Measurements from ENCODE around the gene PDS5A. TPM values are rescaled to one million over a fixed set of nuclear protein-coding genes. Genes with fewer than 3 reads are reported as not detected.
"Not testable (repeated sequence)": the region's sequence is repeated elsewhere in the genome, so short reads cannot be mapped to it uniquely, and the experiment has no call there.

PDS5A gene
- total RNA-seq, 1 experiment from 2014 or later, result 96.6 TPM

DNA sequence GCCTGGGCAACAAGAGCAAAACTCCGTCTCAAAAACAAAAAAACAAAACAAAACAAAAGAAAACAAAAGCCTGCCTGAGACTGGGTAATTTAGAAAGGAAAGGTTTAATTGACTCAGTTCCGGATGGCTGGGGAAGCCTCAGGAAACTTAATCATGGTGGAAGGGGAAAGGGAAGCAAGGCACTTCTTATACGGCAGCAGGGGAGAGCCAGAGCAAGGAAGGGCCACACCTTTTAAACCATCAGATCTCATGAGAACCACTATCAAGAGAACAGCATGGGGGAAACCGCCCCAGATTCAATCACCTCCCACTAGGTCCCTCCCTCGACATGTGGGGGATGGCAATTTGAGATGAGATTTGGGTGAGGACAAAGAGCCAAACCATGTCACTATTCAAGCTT is 157.5 kb downstream of the PDS5A start:
- H2AFZ ChIP-seq (ENCODE audit: low read length), result no peak overlapping the region

GRCh38 chr4:39818646-39819045 is 159.1 kb downstream of the PDS5A start:
- Histone ChIP-seq H3K9ac (ENCODE audit: low read length) (no peak overlapping the region), H3K27me3 (ENCODE audit: low read length) (no peaks in the 10 kb centered on the region), H4K20me1 (ENCODE audit: insufficient read depth, low read depth, low read length) (no peaks in the 10 kb centered on the region), H3K9me3 (ENCODE audit: low read length) (no peaks in the 10 kb centered on the region; the same call in 1 of the 2 replicates), H3K4me1 (ENCODE audit: low read length) (no peaks in the 10 kb centered on the region), H3K4me2 (ENCODE audit: low read depth, low read length, poor library complexity, severe bottlenecking) (no peak overlapping the region), H3K27ac (ENCODE audit: low read length) (no peak overlapping the region), H3K4me3 (ENCODE audit: low read length) (no peak overlapping the region), H3K36me3 (ENCODE audit: insufficient read depth, low read length) (peaks cover 9% of the 10 kb centered on the region; the same call in 1 of the 2 replicates), H3K79me2 (ENCODE audit: low read length) (0 out of 2 replicates have a peak, but pooled peaks cover 3% of the 10 kb centered on the region), H3K9me2 (replicated peaks; ENCODE audit: insufficient read depth, low read length) (no peaks in the 10 kb centered on the region), H2AFZ (ENCODE audit: low read length) (no peak overlapping the region)
- DNase-seq, result no peak

More for the DNA sequence above, 157.5 kb downstream of the PDS5A start:
- Histone ChIP-seq H3K9me2 (replicated peaks; ENCODE audit: insufficient read depth, low read length) (no peaks in the 10 kb centered on the region), H3K27me3 (ENCODE audit: low read length) (no peaks in the 10 kb centered on the region), H3K79me2 (ENCODE audit: low read length) (0 out of 2 replicates have a peak, but pooled peaks cover 3% of the 10 kb centered on the region), H3K9me3 (ENCODE audit: low read length) (no peaks in the 10 kb centered on the region), H3K4me2 (ENCODE audit: low read depth, low read length, poor library complexity, severe bottlenecking) (no peak overlapping the region), H3K27ac (ENCODE audit: low read length) (no peak overlapping the region), H3K4me3 (ENCODE audit: low read length) (no peak overlapping the region), H4K20me1 (ENCODE audit: insufficient read depth, low read depth, low read length) (no peaks in the 10 kb centered on the region), H3K36me3 (ENCODE audit: insufficient read depth, low read length) (peaks cover 16% of the 10 kb centered on the region; the same call in 1 of the 2 replicates), H3K9ac (ENCODE audit: low read length) (no peak overlapping the region), H3K4me1 (ENCODE audit: low read length) (no peaks in the 10 kb centered on the region)
- no peak for DNase-seq

DNA sequence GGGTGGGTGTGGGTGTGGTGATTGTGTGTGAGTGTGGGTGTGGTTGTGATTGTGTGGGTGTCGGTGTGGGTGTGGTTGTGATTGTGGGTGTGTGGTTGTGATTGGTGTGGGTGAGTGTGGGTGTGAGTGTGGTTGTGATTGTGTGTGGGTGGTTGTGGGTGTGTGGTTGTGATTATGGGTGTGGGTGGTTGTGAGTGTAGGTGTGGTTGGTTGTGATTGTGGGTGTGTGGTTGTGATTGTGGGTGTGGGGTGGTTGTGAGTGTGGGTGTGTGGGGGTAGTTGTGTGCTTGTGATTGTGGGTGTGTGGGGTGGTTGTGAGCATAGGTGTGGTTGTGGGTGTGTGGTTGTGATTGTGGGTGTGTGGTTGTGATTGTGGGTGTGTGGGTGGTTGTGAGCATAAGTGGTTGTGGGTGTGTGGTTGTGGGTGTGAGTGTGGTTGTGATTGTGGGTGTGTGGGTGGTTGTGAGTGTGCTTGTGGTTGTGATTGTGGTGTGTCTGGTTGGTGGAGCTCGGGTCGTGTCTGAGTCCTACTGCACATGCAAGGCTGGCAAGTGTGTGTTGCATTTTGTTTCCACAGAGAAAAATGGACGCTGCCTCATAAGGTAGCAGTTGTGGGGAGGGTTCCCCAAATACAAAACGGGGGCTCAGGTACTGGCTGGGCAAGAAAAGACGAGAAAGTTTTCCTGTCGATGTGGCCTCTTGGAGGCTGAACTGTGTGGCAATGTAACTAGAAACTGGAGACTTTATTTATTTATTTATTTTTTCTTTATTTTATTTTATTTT is 163.1 kb downstream of the PDS5A start:
- no peaks in the 10 kb centered on the region for H3K36me3 ChIP-seq (ENCODE audit: insufficient read depth, low read length)
- no peaks in the 10 kb centered on the region for H3K27me3 ChIP-seq (ENCODE audit: low read length)
- H3K4me3 ChIP-seq (ENCODE audit: low read length), result no peak overlapping the region
- no peak overlapping the region for H3K9ac ChIP-seq (ENCODE audit: low read length)
- H3K9me3 ChIP-seq (ENCODE audit: low read length), result no peaks in the 10 kb centered on the region; the same call in 1 of the 2 replicates
- H3K4me2 ChIP-seq (ENCODE audit: low read depth, low read length, poor library complexity, severe bottlenecking), result no peak overlapping the region
- H2AFZ ChIP-seq (ENCODE audit: low read length), result no peak overlapping the region
- no peaks in the 10 kb centered on the region for H3K4me1 ChIP-seq (ENCODE audit: low read length)
- H3K79me2 ChIP-seq (ENCODE audit: low read length), result no peaks in the 10 kb centered on the region
- H3K9me2 ChIP-seq (replicated peaks; ENCODE audit: insufficient read depth, low read length), result no peaks in the 10 kb centered on the region
- no peak overlapping the region for H3K27ac ChIP-seq (ENCODE audit: low read length)
- no peaks in the 10 kb centered on the region for H4K20me1 ChIP-seq (ENCODE audit: insufficient read depth, low read depth, low read length)
- DNase-seq, result no peak

DNA sequence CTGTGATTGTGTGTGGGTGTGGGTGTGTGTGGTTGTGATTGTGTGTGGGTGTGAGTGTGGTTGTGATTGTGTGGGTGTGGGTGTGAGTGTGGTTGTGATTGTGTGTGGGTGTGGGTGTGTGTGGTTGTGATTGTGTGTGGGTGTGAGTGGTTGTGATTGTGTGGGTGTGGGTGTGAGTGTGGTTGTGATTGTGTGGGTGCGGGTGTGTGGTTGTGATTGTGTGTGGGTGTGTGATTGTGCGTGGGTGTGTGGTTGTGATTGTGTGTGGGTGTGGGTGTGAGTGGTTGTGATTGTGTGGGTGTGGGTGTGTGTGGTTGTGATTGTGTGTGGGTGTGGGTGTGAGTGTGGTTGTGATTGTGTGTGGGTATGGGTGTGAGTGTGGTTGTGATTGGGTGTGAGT is 163.9 kb downstream of the PDS5A start:
- H3K9me2 ChIP-seq (replicated peaks; ENCODE audit: insufficient read depth, low read length); H3K27ac ChIP-seq (ENCODE audit: low read length); H3K9me3 ChIP-seq (ENCODE audit: low read length); H3K27me3 ChIP-seq (ENCODE audit: low read length); H3K4me2 ChIP-seq (ENCODE audit: low read depth, low read length, poor library complexity, severe bottlenecking); H2AFZ ChIP-seq (ENCODE audit: low read length); H4K20me1 ChIP-seq (ENCODE audit: insufficient read depth, low read depth, low read length); H3K36me3 ChIP-seq (ENCODE audit: insufficient read depth, low read length); H3K79me2 ChIP-seq (ENCODE audit: low read length); H3K9ac ChIP-seq (ENCODE audit: low read length); H3K4me3 ChIP-seq (ENCODE audit: low read length); H3K4me1 ChIP-seq (ENCODE audit: low read length); DNase-seq: not testable (repeated sequence)

DNA sequence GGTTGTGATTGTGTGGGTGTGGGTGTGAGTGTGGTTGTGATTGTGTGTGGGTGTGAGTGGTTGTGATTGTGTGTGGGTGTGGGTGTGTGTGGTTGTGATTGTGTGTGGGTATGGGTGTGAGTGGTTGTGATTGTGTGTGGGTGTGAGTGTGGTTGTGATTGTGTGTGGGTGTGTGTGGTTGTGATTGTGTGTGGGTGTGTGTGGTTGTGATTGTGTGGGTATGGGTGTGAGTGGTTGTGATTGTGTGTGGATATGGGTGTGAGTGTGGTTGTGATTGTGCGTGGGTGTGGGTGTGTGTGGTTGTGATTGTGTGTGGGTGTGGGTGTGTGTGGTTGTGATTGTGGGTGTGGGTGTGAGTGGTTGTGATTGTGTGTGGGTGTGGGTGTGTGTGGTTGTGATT is 164.7 kb downstream of the PDS5A start:
- not testable (repeated sequence) for H3K9me3 ChIP-seq (ENCODE audit: low read length)

GRCh38 chr4:39812500-39812899 is 165.2 kb downstream of the PDS5A start:
- Histone ChIP-seq H3K4me3 (ENCODE audit: low read length) (no peak overlapping the region), H2AFZ (ENCODE audit: low read length) (no peak overlapping the region), H3K4me1 (ENCODE audit: low read length) (no peaks in the 10 kb centered on the region), H4K20me1 (ENCODE audit: insufficient read depth, low read depth, low read length) (no peaks in the 10 kb centered on the region), H3K36me3 (ENCODE audit: insufficient read depth, low read length) (no peaks in the 10 kb centered on the region), H3K9ac (ENCODE audit: low read length) (no peak overlapping the region), H3K27ac (ENCODE audit: low read length) (no peak overlapping the region), H3K9me3 (ENCODE audit: low read length) (no peaks in the 10 kb centered on the region; the same call in 1 of the 2 replicates), H3K27me3 (ENCODE audit: low read length) (no peaks in the 10 kb centered on the region), H3K4me2 (ENCODE audit: low read depth, low read length, poor library complexity, severe bottlenecking) (no peak overlapping the region), H3K9me2 (replicated peaks; ENCODE audit: insufficient read depth, low read length) (no peaks in the 10 kb centered on the region), H3K79me2 (ENCODE audit: low read length) (no peaks in the 10 kb centered on the region)
- no peak for DNase-seq

More for the DNA sequence above, 164.7 kb downstream of the PDS5A start:
- not testable (repeated sequence) for DNase-seq; H3K4me3 ChIP-seq (ENCODE audit: low read length); H3K9me2 ChIP-seq (replicated peaks; ENCODE audit: insufficient read depth, low read length); H2AFZ ChIP-seq (ENCODE audit: low read length); H3K79me2 ChIP-seq (ENCODE audit: low read length); H3K4me2 ChIP-seq (ENCODE audit: low read depth, low read length, poor library complexity, severe bottlenecking); H4K20me1 ChIP-seq (ENCODE audit: insufficient read depth, low read depth, low read length); H3K4me1 ChIP-seq (ENCODE audit: low read length); H3K36me3 ChIP-seq (ENCODE audit: insufficient read depth, low read length); H3K27ac ChIP-seq (ENCODE audit: low read length); H3K9ac ChIP-seq (ENCODE audit: low read length); H3K27me3 ChIP-seq (ENCODE audit: low read length)

- Histone ChIP-seq H3K9ac (ENCODE audit: low read length) (no peak overlapping the region), H3K4me3 (ENCODE audit: low read length) (no peak overlapping the region), H3K79me2 (ENCODE audit: low read length) (no peaks in the 10 kb centered on the region), H3K4me2 (ENCODE audit: low read depth, low read length, poor library complexity, severe bottlenecking) (no peak overlapping the region), H2AFZ (ENCODE audit: low read length) (no peak overlapping the region), H4K20me1 (ENCODE audit: insufficient read depth, low read depth, low read length) (no peaks in the 10 kb centered on the region), H3K9me3 (ENCODE audit: low read length) (no peaks in the 10 kb centered on the region), H3K9me2 (replicated peaks; ENCODE audit: insufficient read depth, low read length) (no peaks in the 10 kb centered on the region), H3K36me3 (ENCODE audit: insufficient read depth, low read length) (no peaks in the 10 kb centered on the region), H3K27me3 (ENCODE audit: low read length) (no peaks in the 10 kb centered on the region), H3K4me1 (ENCODE audit: low read length) (no peaks in the 10 kb centered on the region), H3K27ac (ENCODE audit: low read length) (no peak overlapping the region)
- no peak for DNase-seq
These were observed 169.4 kb downstream of the PDS5A start for GRCh38 chr4:39808231-39808749.

DNA sequence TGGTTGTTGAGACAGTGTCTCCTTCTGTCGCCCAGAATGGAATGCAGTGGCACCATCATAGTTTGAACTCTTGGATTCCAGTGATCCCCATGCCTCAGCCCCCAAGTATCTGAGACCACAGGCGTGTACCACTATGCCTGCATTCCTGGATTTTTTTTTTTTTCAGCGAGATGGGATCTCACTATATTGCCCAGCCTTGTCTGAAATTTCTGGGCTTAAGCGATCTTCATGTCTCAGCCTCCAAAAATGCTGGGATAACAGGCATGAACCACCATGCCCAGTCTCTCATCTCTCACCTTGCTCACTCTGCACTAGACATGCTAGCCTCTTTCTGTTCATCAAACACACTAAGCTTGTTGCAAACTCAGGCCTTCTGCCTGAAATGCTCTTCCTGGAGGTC is 175.7 kb downstream of the PDS5A start:
- Histone ChIP-seq H3K36me3 (ENCODE audit: insufficient read depth, low read length) (no peaks in the 10 kb centered on the region), H3K4me2 (ENCODE audit: low read depth, low read length, poor library complexity, severe bottlenecking) (no peak overlapping the region), H2AFZ (ENCODE audit: low read length) (no peak overlapping the region), H3K27me3 (ENCODE audit: low read length) (no peaks in the 10 kb centered on the region), H3K9ac (ENCODE audit: low read length) (no peak overlapping the region), H3K4me1 (ENCODE audit: low read length) (no peaks in the 10 kb centered on the region), H3K9me3 (ENCODE audit: low read length) (no peaks in the 10 kb centered on the region), H3K79me2 (ENCODE audit: low read length) (no peaks in the 10 kb centered on the region), H3K27ac (ENCODE audit: low read length) (no peak overlapping the region), H3K4me3 (ENCODE audit: low read length) (no peak overlapping the region), H3K9me2 (replicated peaks; ENCODE audit: insufficient read depth, low read length) (no peaks in the 10 kb centered on the region), H4K20me1 (ENCODE audit: insufficient read depth, low read depth, low read length) (no peaks in the 10 kb centered on the region)
- no peak for DNase-seq

Data from Karpas-422 (cell line).